Measurements from ENCODE around the gene TAPT1. TPM values are rescaled to one million over a fixed set of nuclear protein-coding genes. Genes with fewer than 3 reads are reported as not detected.
A peak's percentile ranks its signal among the peaks of the same experiment; 100 is the strongest.

The TAPT1 gene
- total and polyA plus RNA-seq, 2 of the 13 experiments (the other 11 are each of a cell fraction or from before 2014, with no cell fraction given): 24.5 to 25.3 TPM

DNA sequence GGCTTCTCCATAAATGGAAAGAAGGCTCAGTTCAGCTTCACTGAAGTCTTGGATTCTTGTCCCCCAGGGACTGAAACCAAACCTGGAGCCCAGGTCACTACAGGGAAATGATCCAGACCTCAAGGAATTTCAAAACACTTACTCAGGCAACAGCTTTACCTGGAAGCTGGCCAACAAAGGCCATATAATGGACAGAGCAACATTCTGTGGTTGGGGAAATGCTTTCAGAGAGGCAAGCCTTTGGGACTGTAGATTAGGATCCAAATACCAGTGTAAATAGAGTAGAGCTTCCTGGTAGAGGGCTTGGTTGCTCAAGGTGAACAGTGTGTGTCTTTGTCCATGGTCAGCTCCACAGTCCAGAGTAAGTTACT lies 85.4 kb downstream of the TAPT1 start (continued):
- TF ChIP-seq RBAK (CRISPR knock-in tag; IDR thresholded peaks at IDR 0.05) (no peak), ARNTL (CRISPR knock-in tag; IDR thresholded peaks at IDR 0.05) (no peak), ZNF768 (CRISPR knock-in tag; IDR thresholded peaks at IDR 0.05) (no peak), POLR2G (IDR thresholded peaks at IDR 0.05; ENCODE audit: low read depth, low read length) (no peak), ZBTB7B (CRISPR knock-in tag; IDR thresholded peaks at IDR 0.05) (no peak; the same call in 1 of the 2 replicates), HNRNPH1 (optimal IDR thresholded peaks at IDR 0.05; ENCODE audit: low read depth, low read length) (no peak), ZFX (CRISPR knock-in tag; IDR thresholded peaks at IDR 0.05; ENCODE audit: low read depth) (no peak), CCAR2 (optimal IDR thresholded peaks at IDR 0.05; ENCODE audit: low read depth, low read length) (no peak), BRCA1 (CRISPR knock-in tag; IDR thresholded peaks at IDR 0.05) (no peak), FOSL2 (CRISPR knock-in tag; IDR thresholded peaks at IDR 0.05) (peak; percentile 34; the same call in 1 of the 2 replicates), ZNF44 (CRISPR knock-in tag; IDR thresholded peaks at IDR 0.05) (no peak)
- TF ChIP-seq, protein P1, sequence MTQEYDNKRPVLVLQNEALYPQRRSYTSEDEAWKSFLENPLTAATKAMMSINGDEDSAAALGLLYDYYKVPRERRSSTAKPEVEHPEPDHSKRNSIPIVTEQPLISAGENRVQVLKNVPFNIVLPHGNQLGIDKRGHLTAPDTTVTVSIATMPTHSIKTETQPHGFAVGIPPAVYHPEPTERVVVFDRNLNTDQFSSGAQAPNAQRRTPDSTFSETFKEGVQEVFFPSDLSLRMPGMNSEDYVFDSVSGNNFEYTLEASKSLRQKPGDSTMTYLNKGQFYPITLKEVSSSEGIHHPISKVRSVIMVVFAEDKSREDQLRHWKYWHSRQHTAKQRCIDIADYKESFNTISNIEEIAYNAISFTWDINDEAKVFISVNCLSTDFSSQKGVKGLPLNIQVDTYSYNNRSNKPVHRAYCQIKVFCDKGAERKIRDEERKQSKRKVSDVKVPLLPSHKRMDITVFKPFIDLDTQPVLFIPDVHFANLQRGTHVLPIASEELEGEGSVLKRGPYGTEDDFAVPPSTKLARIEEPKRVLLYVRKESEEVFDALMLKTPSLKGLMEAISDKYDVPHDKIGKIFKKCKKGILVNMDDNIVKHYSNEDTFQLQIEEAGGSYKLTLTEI (CRISPR knock-in tag; conservative IDR thresholded peaks at IDR 0.05): no peak
- TF ChIP-seq, protein P2, sequence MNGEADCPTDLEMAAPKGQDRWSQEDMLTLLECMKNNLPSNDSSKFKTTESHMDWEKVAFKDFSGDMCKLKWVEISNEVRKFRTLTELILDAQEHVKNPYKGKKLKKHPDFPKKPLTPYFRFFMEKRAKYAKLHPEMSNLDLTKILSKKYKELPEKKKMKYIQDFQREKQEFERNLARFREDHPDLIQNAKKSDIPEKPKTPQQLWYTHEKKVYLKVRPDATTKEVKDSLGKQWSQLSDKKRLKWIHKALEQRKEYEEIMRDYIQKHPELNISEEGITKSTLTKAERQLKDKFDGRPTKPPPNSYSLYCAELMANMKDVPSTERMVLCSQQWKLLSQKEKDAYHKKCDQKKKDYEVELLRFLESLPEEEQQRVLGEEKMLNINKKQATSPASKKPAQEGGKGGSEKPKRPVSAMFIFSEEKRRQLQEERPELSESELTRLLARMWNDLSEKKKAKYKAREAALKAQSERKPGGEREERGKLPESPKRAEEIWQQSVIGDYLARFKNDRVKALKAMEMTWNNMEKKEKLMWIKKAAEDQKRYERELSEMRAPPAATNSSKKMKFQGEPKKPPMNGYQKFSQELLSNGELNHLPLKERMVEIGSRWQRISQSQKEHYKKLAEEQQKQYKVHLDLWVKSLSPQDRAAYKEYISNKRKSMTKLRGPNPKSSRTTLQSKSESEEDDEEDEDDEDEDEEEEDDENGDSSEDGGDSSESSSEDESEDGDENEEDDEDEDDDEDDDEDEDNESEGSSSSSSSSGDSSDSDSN (CRISPR knock-in tag; IDR thresholded peaks at IDR 0.05): no peak
- TF ChIP-seq, protein P3, sequence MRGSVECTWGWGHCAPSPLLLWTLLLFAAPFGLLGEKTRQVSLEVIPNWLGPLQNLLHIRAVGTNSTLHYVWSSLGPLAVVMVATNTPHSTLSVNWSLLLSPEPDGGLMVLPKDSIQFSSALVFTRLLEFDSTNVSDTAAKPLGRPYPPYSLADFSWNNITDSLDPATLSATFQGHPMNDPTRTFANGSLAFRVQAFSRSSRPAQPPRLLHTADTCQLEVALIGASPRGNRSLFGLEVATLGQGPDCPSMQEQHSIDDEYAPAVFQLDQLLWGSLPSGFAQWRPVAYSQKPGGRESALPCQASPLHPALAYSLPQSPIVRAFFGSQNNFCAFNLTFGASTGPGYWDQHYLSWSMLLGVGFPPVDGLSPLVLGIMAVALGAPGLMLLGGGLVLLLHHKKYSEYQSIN (CRISPR knock-in tag; IDR thresholded peaks at IDR 0.05; ENCODE audit: borderline replicate concordance): no peak
- TF ChIP-seq, protein P4, sequence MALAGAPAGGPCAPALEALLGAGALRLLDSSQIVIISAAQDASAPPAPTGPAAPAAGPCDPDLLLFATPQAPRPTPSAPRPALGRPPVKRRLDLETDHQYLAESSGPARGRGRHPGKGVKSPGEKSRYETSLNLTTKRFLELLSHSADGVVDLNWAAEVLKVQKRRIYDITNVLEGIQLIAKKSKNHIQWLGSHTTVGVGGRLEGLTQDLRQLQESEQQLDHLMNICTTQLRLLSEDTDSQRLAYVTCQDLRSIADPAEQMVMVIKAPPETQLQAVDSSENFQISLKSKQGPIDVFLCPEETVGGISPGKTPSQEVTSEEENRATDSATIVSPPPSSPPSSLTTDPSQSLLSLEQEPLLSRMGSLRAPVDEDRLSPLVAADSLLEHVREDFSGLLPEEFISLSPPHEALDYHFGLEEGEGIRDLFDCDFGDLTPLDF (CRISPR knock-in tag; IDR thresholded peaks at IDR 0.05): no peak
- TF ChIP-seq, protein P5, sequence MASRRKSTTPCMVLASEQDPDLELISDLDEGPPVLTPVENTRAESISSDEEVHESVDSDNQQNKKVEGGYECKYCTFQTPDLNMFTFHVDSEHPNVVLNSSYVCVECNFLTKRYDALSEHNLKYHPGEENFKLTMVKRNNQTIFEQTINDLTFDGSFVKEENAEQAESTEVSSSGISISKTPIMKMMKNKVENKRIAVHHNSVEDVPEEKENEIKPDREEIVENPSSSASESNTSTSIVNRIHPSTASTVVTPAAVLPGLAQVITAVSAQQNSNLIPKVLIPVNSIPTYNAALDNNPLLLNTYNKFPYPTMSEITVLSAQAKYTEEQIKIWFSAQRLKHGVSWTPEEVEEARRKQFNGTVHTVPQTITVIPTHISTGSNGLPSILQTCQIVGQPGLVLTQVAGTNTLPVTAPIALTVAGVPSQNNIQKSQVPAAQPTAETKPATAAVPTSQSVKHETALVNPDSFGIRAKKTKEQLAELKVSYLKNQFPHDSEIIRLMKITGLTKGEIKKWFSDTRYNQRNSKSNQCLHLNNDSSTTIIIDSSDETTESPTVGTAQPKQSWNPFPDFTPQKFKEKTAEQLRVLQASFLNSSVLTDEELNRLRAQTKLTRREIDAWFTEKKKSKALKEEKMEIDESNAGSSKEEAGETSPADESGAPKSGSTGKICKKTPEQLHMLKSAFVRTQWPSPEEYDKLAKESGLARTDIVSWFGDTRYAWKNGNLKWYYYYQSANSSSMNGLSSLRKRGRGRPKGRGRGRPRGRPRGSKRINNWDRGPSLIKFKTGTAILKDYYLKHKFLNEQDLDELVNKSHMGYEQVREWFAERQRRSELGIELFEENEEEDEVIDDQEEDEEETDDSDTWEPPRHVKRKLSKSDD (CRISPR knock-in tag; IDR thresholded peaks at IDR 0.05; ENCODE audit: low read depth): no peak
- TF ChIP-seq, protein P6, sequence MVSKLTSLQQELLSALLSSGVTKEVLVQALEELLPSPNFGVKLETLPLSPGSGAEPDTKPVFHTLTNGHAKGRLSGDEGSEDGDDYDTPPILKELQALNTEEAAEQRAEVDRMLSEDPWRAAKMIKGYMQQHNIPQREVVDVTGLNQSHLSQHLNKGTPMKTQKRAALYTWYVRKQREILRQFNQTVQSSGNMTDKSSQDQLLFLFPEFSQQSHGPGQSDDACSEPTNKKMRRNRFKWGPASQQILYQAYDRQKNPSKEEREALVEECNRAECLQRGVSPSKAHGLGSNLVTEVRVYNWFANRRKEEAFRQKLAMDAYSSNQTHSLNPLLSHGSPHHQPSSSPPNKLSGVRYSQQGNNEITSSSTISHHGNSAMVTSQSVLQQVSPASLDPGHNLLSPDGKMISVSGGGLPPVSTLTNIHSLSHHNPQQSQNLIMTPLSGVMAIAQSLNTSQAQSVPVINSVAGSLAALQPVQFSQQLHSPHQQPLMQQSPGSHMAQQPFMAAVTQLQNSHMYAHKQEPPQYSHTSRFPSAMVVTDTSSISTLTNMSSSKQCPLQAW (CRISPR knock-in tag; IDR thresholded peaks at IDR 0.05): no peak

Measured in HepG2 (cell line).